Stimulated activated CD8-positive, alpha-beta memory T cell treated with anti-CD3 and anti-CD28 coated beads, Interleukin-7, amount 100 ng/mL, for 4 hours (primary cell): ENCODE data around the gene KIF26B.

Source experiments
- DNase-seq, 2 donors: peaks; one replicate each; pipeline ENCODE4 v3.0.0-alpha.2; 2020; ENCODE audit warnings: low read depth in 2 of 2

The KIF26B gene

DNA sequence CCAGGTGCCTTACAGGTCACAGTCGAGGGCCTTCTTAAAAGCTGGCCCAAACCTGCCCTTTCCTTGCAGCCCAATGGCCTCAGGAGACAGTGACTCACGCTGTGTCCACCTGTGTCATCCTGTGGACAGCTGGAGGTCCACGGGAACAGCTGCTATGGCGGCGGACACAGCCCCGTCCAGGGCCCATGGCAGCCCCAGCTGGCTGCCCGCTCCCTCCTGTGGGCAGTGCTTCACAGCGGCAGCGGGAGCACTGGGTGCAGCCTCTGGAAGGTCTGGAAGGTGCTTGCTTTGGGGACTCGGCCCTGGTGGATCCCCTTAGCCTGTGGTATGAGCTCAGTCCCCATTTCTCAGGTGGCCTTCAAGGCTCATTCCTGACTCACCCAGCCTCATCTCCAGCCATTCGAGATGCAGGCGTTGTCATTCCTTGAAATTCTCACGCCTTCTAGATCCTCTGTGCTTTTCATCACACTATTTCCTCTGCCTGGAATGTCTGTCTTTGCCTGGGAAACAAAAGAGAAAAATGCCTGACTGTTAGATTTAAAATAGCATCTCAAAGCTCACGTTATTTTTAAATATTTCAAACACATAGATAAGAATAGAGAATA, 86.8 kb downstream of the KIF26B start:
- DNase-seq: no peak

DNA sequence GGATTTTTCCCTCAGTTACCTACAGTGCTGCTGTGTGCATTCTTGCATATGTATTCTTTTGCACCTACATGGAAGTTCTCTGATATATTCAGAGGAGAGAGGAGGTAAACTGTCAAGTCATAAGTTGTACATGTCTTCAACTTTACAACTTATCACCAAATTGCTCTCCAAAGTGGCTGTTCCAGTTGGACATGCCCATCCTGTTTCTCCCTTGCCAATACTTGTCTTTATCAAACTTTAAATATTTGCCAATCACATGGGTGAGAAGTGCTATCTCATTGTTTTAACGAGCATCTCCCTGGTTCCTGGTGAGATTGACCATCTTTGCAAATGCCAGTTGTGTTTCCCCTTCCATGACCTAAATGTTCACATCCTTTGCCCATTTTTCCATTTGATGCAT, 88.2 kb downstream of the KIF26B start:
- DNase-seq: no peak

DNA sequence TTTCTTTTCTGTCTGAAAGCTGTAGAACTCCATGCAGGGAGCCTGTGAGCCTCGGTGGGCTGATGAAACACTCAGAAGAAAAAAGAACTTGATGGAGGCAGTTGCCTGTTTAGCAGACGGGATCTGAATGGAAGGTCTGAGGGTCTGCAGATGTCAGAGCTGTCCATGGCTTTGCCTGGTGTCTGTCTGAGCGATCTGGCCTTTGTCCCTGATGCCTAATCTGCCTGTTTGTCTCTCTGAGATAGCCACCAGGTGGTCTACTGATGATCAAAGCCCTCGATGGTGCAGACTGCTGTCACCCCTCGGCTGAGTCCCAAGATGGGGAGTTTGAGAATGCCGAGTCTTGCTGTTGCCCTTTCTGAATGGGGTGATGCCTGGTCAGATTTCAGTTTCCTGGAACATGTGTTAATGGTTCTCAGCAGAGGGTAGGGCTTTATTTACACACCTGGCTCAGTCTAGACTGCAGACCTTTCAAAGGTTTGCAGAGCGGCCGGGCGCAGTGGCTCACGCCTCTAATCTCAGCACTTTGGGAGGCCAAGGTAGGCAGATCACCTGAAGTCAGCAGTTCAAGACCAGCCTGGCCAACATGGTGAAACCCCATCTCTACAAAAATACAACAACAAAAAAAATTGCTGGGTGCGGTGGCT, 90.4 kb downstream of the KIF26B start:
- no peak for DNase-seq

DNA sequence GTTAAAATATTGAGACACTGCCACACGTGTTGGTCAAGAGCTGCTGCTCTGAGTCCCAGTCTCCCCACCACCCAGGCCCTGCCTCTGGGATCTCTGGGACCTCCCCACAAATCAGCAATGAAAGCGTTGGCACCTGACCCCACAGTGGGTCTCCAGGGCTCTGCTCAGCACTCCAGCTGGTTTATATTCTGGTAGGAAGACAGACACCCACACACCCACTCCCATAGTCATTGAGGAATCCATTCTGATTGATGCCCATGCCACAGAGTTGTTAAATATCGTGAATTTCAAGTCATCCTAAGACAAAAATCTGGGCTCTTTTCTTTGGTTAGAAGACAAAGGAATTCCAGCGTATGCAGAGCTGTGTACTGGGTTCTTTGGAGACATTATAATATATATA, 91.6 kb downstream of the KIF26B start:
- DNase-seq: no peak

DNA sequence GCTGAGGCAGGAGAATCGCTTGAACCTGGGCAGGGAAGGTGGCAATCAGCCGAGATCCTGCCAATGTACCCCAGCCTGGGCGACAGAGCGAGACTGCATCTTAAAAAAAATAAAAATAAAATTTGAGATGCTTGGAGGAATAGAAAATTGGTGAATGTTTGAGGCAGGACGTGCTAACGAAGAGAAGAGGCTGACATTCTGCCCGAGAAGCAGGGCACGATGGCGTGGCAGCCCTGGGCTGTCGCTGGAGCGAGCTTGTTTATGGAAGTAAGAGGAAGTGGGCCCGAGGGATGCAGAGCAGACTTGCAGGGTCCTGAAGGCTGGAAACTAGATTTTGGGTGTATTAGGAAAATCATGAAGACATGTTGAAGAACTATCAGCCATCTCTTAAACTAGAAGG, 92.6 kb downstream of the KIF26B start:
- DNase-seq: no peak

DNA sequence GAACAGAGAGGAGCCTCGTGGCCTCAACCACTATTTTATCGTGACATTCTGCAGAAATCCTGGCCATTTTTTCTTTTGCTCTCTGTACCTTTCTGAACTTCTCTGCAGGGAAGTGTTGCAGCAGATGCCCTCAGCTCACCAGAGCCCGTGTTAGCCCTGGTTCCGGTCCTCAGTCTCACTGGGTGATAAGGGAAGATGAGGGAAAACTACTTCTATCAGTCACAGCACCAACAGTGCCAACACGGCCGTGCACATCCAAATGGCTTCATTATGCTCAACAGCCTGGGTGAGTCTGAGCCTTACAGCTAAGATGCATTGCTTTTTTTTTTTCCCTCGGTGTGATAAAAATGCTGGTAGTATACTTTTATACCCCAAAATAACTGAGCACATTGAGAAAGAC, 93.0 kb downstream of the KIF26B start:
- DNase-seq: no peak

DNA sequence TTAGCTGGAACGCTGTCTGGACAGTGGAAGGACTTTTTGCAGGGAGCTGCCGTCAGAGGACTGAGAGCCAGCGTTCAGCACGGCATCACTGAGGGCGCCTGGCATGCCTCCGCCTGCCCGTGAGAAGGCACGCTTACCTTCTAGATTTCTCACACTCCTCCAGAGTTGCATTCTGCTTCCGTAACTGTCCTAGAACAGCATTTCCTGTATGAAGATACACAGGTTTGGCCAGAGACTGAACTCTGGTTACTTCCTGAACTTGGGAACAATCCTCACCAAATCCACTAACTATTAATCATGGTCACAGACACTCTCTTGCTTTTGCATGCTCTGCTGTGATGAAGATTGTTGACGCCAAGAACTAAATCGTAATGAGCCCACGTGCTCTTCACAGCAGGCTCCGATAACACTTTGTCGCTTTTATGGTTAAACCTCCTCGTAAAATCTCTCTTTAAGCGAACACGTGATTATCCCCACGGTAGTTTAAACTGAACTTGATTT, 93.5 kb downstream of the KIF26B start:
- no peak for DNase-seq

DNA sequence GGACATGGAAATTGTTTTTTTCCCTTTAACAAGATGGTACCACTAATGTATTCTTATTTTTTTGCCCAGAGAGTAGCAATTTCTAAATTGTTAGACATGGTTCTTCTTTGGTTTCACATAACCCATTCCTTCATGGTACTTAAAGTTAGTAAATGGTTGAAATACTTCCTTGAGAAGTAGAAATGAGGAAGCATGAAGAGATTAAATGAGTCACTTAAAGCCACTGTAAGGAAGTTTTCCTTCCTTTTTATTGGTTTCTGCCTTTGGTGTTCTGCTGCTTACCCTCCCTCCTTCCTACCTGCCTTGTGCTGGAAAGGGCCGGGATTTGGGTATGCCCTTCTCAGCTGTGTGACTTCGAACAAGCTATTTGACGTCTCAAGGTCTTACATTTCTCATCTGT, 101.0 kb downstream of the KIF26B start:
- DNase-seq: no peak

DNA sequence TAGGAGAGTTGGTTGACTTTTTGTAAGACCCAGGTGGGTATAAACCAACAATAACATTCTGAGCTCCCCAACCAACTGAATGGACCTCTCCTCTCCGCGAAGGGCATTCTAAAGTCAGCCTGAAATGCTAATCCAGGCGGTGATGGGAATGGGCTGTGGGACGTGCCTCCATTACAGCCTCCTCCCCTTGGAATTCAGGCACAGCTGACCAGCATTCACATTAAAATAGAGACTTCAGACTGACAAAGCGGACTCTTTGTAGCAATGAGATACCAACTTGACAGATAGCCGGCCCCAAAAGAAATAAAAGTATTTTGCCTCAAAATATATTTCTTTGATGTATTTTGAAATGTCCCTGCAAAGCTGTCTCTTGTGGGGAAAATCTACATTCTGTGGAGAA, 101.7 kb downstream of the KIF26B start:
- DNase-seq: no peak

DNA sequence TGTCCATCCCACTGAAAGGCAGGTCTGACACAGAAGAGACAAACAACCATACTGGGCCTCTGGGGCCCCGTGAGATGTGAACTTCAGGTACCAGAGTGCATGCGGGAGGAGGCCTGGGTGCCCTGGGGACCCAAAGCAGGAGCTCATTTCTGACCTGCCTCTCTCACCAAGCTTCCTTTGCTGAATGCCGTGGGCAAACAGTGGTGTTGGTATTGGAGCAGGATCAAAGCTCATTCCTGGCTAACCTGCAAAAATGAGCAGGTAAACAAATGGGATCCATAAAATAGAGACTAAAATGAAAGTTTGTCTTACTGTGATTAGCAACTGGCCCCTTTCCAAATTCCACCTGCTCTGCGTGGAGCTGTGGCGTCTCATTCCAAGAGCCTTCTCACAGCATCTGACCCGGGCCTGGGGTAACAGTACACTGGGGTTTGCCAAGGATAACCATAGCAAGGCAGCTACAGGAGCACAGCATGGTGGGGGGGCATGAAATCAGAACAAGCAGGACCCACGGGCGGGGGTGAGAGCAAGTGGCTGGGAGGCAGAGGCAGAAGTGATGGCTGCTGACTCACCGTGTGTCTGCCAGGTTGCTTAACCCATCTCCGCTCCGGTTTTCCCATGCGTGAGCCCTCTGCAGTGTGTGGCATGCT, 103.6 kb downstream of the KIF26B start:
- no peak for DNase-seq

DNA sequence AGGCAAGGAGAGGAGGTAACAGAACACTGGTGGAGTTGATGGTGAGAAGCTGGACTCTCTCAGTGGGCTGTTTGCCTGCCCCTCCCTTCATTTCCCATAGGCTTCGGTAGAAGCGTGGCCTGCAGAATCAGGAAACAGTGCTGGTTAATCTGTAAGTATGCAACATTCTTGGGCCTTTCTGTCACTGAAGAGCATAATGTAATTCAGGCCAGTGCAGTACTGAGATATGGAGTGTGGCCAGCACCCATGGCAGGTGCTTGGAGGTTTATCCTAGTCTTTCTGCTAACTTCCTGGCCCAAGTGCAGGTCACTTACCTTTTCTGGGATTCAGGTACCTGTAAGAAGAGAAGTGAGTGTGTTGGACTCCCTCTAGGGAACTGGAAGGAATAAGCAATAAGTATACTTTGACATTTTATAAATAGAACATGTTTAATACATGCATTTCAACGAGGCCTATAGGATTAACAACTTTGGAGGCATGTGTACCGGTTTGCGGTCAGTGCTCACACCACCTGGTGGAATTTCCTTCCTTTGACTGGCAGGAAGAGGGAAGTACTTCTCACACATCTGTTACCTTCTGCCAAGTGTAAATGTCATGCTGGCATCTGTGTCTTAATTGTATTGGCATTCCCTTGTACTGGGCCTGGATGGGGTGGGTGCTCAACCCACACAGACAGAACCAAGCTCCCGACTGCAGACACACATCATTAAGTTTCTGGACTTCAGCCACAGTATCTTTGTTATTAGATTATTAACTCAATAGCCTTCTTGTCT, 105.5 kb downstream of the KIF26B start:
- DNase-seq: no peak

DNA sequence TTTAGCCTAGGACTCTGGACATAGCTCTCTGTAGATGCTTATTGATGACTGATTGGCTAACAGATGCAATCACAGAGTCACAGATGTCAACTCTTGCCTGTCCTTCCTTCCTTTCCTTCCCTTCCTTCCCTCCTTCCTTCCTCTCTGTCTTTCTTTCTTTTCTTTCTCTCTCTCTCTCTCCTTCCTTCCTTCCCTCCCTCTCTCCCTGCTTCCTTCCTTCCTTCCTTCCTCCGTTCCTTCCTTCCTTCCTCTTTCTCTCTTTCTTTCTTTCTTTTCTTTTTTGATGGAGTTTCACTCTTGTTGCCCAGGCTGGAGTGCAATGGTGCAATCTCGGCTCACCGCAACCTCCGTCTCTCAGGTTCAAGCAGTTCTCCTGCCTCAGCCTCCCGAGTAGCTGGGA, 106.1 kb downstream of the KIF26B start:
- DNase-seq: no peak

DNA sequence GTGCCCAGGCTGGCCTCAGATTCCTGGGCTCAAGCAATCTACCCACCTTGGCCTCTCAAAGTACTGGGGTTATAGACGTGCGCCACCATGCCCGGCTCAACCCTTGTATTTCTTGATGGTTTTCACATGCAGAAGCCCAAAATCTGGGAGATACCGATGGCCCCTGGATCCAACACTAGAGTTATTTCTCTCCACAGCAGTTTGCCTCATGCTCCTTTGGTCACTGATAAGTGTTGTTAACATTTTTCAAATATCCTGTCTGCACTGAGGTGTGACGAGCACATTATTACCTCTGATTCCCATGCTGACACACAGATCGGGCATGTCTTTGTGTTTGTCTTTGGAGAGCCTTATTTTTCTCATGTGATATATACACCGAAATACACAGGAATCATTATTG, 107.0 kb downstream of the KIF26B start:
- DNase-seq: no peak

DNA sequence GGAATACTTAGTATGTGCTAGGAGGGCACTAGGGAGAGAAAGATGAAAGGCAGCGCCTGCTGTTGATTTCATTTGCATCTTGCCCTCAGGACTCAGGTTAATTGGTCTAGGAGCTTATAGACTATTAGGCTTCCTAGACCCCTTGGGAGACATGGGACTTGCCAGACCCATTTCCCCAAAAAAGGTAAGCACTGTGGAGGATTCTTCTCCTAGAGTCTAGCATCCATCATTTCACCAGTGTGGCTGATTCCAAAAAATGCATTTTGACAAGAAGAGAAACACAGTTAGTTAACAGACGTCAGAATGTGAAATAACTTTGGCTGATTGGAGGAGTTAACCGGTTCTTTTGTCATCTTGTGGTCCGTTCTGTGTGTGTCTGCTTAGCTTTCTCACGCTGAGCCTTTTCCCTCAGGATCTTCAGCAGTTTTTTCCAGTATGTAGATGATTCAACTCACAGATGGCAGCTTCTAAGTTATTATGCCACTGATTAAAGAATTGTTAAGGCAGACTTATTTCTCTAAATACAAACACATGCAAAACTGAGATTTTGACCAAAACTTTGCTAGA, 108.8 kb downstream of the KIF26B start:
- DNase-seq: no peak

DNA sequence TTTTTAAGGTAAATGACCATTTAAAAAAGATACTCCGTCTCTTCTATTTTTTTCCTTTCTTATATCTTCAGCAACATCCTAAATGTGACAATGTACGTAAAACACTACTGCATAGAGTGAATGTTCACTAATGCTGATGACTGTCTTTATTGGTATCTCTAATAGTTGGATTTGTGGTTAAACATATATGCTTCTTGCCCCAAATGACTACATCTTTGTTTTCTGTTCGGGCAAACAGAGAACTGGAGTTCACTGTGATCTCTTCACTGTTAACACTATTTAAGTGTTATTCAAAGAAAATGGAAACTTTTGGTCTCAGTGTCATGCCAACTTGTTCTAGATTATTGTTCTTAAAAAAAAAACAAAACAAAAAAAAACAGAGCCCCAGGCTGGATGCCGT, 109.4 kb downstream of the KIF26B start:
- no peak for DNase-seq

DNA sequence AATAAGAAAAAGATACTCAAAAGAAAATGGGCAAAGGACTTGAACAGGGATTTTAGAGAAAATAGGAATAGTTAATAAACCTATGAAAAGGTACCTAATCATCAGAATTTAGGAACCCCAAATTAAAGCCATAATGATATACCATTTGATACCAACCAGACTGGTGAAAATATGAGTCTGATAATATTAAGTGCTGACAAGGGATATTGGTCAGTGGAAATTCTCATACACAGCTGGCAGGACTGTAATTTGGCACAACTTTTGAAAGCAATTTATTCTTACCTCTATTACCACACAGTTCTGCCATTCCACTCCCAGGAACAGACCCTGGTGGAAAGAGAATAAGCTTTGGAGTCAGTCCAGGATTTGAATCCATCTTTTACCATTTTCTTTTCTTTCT, 111.3 kb downstream of the KIF26B start:
- no peak for DNase-seq

DNA sequence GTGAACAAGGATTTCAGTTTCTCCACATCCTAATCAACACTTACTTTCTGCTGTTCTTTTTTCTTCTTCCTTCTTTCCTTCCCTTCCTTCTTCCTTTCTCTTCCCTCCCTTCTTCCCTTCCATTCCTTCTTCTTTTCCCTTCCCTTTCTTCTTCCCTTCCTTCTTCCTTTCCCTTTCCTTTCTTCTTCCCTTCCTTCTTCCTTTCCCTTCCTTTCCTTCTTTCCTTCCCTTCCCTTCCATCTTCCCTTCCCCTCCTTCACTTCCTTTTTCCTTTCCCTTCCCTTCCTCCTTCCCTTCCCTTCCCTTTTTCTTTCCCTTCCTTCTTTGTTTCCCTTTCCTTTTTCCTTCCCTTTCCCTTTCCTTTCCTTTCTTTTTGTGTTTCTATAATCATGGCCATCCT, 115.3 kb downstream of the KIF26B start:
- DNase-seq: no peak

DNA sequence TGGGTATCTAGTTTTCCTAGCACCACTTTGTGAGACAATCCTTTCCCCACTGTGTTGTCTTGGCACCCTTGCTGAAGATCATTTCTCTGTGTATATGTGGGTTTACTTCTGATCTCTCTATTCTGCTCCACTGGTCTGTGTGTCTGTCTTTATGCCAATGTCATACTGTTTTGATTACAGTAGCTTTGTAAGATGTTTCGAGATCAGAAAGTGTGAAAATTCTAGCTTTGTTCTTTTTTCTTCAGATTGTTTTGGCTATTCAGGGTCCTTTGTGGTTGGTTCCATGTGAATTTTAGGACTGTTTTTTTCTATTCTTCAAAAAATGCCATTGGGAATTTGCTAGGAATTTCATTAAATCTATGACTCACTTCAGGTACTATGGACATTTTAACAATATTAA, 116.2 kb downstream of the KIF26B start:
- no peak for DNase-seq

DNA sequence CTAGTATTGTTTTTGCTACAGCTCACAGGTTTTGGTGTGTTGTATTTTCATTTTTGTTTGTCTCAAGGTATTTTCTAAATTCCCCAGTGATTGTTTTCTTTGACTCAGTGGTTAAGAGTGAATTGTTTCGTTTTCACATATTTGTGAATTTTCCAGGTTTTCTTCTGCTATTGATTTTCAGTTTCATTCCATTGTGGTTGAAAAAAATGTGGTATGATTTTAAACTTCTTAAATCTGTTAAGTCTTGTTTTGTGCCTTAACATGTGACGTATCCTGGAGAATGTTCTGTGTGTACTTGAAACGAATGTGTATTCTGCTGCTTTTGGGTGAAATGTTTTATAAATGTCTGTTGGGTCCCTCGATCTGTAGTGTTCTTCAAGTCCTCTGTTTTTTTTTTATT, 117.9 kb downstream of the KIF26B start:
- no peak for DNase-seq

DNA sequence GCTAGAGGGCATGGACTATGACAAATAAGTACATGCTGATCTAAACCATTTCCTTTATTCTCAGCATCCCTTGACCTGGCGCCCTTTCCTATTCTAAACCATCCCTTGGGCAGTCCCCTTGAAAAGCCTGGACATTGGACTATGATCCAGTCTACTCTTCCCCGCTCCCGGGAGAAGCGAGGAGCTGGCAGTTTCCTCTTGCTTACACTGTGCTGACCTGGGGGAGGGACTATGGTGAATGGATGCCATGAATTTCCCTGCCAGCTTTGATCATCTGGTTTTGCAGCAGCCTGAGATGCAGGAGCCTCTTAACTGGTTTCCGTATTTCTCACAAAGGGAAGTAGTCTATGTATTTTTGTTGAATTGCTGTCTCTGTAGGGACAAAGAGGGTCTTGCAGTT, 121.7 kb downstream of the KIF26B start:
- no peak for DNase-seq

DNA sequence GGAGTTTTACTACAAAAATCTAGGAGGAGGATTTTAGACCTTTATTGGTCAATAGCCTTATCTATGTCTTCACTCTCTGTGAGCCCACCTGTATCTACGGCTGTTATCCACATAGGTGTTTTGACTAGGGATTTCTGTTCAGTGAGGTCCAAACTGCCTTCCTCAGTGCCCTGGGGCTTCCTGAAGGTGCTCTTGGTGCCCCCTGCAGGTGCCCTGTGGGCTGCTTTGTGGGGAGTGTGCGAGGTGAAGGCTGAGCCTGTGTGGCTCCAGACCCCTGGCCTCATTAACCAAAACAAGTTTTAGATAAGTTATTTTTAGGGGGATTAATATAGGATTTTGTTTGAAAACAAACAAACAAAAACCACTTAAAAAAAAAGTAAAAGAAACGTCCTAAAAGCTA, 122.5 kb downstream of the KIF26B start:
- DNase-seq: no peak

DNA sequence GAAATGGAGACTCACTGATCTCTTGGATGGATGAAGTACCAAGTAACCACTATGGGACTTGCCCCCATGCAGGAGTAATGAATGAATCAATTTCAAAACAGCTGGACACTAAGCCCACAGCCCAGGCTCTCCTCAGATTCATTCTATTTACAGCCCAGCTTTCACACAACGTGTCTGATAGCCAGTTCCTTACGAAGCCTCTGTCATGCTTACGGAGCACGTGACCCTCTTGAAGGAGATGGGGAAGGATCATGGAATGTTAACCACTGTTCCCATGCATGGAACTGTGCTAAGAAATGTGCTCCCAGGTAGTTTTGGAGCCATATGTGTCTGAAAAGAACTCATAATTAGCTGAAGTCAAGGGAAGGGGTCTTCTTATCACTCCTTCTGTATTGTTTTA, 124.1 kb downstream of the KIF26B start:
- no peak for DNase-seq
